GM20000 (cell line): Measurements from ENCODE around the gene SRF.
A peak's percentile ranks its signal among the peaks of the same experiment; 100 is the strongest.

Source experiments
- DNase-seq: peaks from one replicate; pipeline ENCODE4 v3.0.0; 2012; ENCODE audit warnings: low spot score
- TF ChIP-seq, protein P1 (sequence below): IDR thresholded peaks from 2 replicates; pipeline ENCODE4 v1.5.1; 2012; ENCODE audit warnings: mild to moderate bottlenecking, control low read depth; ENCODE audit errors: extremely low read depth, missing control alignments

The SRF gene

DNA sequence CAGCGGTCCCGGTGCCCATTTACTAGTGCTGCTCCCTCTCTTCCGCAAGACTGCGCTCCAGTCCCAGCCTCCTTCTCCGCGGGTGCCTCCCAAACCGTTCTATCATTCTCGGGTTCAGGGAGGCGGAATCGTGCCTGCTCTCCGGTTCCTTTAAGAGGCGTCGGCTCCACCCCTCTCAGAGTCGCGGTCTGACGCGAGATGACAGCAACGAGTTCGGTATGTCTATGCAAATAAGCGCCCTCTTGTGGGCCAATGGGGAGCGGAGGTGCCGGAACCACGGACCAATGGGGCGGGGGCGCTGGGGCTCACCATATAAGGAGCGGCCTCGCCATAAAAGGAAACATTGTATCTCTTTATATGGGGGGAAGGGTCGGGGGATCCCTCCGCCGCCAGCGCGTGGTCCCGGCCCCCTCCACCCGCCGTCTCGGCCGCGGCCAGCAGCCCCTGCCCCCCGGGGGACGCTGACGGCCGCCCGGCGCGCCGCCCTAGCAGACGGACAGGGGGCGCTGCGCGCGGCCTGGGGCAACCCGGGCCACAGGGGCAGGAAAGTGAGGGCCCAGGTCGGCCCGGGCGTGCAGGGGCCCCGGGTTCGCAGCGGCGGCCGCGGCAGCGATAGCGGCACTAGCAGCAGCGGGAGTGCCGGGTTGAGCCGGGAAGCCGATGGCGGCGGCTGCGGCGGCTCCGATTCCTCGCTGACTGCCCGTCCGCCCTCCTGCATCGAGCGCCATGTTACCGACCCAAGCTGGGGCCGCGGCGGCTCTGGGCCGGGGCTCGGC is at the start of gene SRF:
Gene SRF (plus strand): TSS at position 339 of the 776 bp plus-strand sequence. CDS start 388 bp downstream, at position 727.
- TF ChIP-seq, protein P1, sequence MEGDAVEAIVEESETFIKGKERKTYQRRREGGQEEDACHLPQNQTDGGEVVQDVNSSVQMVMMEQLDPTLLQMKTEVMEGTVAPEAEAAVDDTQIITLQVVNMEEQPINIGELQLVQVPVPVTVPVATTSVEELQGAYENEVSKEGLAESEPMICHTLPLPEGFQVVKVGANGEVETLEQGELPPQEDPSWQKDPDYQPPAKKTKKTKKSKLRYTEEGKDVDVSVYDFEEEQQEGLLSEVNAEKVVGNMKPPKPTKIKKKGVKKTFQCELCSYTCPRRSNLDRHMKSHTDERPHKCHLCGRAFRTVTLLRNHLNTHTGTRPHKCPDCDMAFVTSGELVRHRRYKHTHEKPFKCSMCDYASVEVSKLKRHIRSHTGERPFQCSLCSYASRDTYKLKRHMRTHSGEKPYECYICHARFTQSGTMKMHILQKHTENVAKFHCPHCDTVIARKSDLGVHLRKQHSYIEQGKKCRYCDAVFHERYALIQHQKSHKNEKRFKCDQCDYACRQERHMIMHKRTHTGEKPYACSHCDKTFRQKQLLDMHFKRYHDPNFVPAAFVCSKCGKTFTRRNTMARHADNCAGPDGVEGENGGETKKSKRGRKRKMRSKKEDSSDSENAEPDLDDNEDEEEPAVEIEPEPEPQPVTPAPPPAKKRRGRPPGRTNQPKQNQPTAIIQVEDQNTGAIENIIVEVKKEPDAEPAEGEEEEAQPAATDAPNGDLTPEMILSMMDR, result peak; percentile 58

DNA sequence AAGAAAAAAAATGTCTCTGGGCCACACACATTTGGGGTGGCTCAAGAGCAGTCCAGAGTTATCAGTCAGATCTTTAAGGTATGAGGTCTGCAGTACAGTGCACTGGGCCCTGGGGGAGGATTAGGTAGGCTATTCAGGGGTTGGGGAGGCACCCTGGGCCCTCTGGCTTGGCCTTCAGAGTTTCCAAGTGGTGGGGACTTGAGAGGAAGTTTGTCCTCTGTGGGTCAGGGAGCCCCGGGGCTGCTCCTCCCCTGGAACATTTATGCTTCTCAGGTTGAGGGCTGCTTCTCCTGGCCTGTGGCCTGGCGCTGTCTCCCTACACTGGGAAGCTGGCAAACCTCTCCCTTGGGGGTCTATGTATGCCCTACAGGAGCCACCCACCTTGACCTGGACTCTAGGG is 48.9 kb upstream of the SRF start:
- TF ChIP-seq, protein P1, result no peak
- DNase-seq, result no peak

More for the DNA sequence above, at the start of gene SRF:
- DNase-seq, result peak; percentile 95

DNA sequence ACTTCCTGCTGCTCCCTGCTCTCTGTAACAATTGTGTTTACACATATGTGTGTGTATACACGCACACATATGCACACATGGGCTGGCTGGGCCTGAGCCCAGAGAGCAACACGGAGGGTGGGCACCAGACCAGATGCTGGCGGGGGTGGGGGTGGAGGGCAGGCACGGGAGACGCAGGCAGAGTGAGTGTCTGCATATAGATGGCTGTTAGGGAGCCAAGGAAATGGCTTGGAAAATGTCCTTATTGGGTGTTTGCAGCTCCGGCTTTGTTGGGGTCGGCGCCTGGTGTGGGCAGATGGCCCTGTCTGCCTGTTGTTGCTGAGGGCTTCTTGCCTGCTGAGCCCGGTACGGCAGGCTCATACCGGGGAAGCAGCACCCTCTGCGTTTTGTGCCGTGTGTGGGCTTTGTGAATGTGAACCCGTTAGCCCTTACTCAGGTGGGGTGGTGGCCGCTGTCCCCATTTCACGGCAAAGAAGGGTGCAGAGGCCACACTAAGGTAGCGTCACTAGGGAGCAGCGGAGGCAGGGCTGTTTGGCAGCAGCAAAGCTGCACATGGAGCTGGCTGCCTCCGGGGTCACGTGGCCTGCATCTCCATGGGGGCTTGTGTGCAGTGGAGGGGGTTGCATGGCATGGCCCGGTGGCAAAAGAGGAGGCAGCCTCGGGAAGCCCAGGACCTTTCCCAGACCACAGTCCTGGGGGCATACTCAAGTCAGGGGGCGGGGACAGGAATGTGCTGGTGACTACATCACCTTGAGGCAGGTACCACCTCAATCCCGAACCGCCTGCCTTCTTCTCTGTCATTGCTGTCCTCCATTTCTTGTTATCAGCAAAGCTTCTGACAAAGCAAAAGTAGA is 47.4 kb upstream of the SRF start:
- TF ChIP-seq, protein P1, result no peak
- DNase-seq, result no peak

DNA sequence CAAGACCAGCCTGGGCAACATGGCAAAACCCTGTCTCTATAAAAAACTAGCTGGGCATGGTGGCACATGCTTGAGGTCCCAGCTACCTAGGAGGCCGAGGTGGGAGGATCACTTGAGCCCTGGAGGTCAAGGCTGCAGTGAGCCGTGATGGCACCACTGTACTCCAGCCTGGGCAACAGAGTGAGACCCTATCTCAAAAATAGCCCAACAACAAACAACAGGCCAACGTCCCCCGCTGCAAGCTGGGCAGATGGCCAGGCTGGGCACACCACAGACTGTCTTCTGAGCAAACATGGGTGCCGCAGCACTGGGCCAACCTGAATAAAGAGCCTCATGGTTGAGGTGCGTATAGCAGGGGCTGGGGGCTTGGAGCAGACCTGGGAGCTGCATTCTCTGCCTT is 46.6 kb upstream of the SRF start:
- TF ChIP-seq, protein P1, result no peak
- DNase-seq, result no peak

DNA sequence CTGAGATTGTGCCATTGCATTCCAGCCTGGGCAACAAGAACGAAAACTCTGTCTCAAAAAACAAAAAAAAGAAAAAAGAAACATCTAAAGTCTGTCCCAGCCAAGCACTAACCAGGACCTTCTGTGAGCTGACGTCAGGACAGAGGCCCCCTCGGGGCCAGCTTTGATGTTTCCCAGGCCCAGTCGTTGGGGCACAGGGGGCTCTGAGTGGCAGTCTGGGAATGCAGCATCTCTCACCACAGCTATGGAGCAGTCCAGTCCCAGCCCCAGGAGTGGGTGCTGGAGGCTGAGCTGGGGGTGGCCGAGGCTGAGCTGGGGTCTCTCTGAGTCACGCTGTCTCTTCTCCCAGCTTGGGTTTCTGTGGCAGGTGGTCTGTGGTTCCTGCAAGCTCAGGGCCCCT is 46.0 kb upstream of the SRF start:
- TF ChIP-seq, protein P1, result no peak
- DNase-seq, result no peak

DNA sequence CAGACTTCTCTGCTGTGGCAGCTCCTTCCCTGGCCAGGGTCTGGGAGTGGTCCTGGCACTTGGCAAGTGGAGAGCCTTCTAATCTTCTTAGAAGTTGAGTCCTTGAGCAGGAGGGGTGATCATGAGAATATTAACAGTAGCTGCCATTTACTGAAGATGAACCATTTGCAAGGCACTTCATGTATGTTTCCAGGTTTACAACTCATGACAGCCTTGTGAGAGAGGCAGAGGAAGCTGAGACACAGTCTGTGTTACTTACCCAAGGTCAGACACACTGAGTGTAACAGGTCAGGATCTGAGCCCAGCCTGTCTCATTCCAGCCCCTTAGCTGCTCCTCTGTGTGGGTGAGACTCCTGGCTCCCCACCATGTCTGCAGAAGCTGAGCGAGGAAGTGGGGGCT is 45.5 kb upstream of the SRF start:
- TF ChIP-seq, protein P1, result no peak
- DNase-seq, result no peak

DNA sequence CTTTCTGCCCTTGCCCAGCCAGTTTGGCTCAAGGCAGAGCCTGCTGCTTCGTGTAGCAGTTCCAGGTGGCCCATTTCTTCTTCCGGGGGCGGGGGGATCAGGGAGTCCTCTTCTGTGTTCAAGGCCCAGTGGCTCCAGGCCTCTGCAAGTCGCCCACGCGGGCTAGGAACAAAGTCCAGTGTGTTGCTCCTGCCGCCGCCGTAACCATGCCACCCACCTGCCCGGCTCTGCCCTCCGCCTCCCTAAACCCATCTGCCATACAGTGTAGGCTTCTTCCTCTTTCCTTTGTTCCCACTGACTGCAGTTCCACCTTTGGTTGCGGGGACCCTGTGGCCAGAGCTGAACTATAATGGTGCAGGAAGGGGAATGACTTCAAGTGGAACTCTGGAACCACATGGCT is 43.9 kb upstream of the SRF start:
- no peak for DNase-seq
- TF ChIP-seq, protein P1, result no peak
